ENCODE results near the gene TRAPPC8. TPM values are rescaled to one million over a fixed set of nuclear protein-coding genes. Genes with fewer than 3 reads are reported as not detected.

TRAPPC8 gene
- total and polyA plus RNA-seq, 2 of the 13 experiments (the other 11 are each of a cell fraction or from before 2014, with no cell fraction given): 34.6 to 50.8 TPM

DNA sequence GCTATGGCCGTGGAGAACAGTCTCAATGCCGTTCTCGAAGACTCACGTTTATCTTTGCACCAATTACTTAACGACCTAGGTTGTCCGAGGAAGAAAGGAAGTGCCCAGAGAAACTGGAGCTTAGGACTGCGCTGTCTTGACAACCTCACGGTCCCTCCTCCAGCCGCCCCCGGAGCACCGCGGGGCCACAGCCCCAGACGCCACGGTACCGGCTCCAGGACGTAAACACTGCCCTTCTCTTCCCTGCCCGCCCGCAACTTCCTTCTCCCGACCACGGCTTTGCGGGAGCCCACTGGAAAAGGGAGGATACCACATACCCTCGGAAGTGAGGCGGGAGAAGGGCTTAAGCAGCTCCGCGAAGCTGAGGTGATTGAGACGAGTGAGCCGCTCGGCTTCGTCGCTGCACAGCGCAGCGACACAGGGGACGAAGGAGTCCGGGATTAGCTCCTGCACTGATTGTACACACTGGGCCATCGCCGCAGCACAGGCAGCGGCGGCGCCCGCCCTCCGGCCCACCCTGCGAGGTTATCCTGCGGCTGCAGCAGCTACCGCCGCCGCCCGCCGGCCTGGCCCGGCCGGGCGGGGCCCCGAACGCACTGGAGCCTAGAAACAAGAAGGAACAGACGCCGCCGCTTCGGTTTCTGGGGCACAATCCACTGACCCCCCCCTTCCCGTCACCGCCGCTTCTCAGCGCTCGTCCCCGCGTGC is 483 bp downstream of the TRAPPC8 start (continued):
- TF ChIP-seq ZNF784 (CRISPR knock-in tag; IDR thresholded peaks at IDR 0.05; ENCODE audit: borderline replicate concordance) (no peak), TFDP2 (CRISPR knock-in tag; IDR thresholded peaks at IDR 0.05) (no peak), ZNF263 (CRISPR knock-in tag; IDR thresholded peaks at IDR 0.05) (no peak), MYNN (CRISPR knock-in tag; IDR thresholded peaks at IDR 0.05; ENCODE audit: low read depth) (no peak), ZNF574 (CRISPR knock-in tag; IDR thresholded peaks at IDR 0.05) (no peak; the same call in 1 of the 2 replicates), NFYB (CRISPR knock-in tag; IDR thresholded peaks at IDR 0.05) (no peak), HOXA3 (CRISPR knock-in tag; IDR thresholded peaks at IDR 0.05) (no peak), ZNF350 (CRISPR knock-in tag; IDR thresholded peaks at IDR 0.05; ENCODE audit: borderline replicate concordance, low read depth) (no peak), KDM5B (CRISPR knock-in tag; IDR thresholded peaks at IDR 0.05; ENCODE audit: borderline replicate concordance) (0 out of 2 replicates have a peak, but pooled peaks have one; percentile 46)
- TF ChIP-seq, protein P1, sequence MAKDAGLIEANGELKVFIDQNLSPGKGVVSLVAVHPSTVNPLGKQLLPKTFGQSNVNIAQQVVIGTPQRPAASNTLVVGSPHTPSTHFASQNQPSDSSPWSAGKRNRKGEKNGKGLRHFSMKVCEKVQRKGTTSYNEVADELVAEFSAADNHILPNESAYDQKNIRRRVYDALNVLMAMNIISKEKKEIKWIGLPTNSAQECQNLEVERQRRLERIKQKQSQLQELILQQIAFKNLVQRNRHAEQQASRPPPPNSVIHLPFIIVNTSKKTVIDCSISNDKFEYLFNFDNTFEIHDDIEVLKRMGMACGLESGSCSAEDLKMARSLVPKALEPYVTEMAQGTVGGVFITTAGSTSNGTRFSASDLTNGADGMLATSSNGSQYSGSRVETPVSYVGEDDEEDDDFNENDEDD (CRISPR knock-in tag; IDR thresholded peaks at IDR 0.05; ENCODE audit: borderline replicate concordance): no peak
- TF ChIP-seq, protein P2, sequence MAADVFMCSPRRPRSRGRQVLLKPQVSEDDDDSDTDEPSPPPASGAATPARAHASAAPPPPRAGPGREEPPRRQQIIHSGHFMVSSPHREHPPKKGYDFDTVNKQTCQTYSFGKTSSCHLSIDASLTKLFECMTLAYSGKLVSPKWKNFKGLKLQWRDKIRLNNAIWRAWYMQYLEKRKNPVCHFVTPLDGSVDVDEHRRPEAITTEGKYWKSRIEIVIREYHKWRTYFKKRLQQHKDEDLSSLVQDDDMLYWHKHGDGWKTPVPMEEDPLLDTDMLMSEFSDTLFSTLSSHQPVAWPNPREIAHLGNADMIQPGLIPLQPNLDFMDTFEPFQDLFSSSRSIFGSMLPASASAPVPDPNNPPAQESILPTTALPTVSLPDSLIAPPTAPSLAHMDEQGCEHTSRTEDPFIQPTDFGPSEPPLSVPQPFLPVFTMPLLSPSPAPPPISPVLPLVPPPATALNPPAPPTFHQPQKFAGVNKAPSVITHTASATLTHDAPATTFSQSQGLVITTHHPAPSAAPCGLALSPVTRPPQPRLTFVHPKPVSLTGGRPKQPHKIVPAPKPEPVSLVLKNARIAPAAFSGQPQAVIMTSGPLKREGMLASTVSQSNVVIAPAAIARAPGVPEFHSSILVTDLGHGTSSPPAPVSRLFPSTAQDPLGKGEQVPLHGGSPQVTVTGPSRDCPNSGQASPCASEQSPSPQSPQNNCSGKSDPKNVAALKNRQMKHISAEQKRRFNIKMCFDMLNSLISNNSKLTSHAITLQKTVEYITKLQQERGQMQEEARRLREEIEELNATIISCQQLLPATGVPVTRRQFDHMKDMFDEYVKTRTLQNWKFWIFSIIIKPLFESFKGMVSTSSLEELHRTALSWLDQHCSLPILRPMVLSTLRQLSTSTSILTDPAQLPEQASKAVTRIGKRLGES (CRISPR knock-in tag; IDR thresholded peaks at IDR 0.05; ENCODE audit: borderline replicate concordance): no peak
- TF ChIP-seq, protein P3, sequence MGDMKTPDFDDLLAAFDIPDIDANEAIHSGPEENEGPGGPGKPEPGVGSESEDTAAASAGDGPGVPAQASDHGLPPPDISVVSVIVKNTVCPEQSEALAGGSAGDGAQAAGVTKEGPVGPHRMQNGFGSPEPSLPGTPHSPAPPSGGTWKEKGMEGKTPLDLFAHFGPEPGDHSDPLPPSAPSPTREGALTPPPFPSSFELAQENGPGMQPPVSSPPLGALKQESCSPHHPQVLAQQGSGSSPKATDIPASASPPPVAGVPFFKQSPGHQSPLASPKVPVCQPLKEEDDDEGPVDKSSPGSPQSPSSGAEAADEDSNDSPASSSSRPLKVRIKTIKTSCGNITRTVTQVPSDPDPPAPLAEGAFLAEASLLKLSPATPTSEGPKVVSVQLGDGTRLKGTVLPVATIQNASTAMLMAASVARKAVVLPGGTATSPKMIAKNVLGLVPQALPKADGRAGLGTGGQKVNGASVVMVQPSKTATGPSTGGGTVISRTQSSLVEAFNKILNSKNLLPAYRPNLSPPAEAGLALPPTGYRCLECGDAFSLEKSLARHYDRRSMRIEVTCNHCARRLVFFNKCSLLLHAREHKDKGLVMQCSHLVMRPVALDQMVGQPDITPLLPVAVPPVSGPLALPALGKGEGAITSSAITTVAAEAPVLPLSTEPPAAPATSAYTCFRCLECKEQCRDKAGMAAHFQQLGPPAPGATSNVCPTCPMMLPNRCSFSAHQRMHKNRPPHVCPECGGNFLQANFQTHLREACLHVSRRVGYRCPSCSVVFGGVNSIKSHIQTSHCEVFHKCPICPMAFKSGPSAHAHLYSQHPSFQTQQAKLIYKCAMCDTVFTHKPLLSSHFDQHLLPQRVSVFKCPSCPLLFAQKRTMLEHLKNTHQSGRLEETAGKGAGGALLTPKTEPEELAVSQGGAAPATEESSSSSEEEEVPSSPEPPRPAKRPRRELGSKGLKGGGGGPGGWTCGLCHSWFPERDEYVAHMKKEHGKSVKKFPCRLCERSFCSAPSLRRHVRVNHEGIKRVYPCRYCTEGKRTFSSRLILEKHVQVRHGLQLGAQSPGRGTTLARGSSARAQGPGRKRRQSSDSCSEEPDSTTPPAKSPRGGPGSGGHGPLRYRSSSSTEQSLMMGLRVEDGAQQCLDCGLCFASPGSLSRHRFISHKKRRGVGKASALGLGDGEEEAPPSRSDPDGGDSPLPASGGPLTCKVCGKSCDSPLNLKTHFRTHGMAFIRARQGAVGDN (CRISPR knock-in tag; IDR thresholded peaks at IDR 0.05): 0 out of 2 replicates have a peak, but pooled peaks have one; percentile 4
- TF ChIP-seq, protein P4, sequence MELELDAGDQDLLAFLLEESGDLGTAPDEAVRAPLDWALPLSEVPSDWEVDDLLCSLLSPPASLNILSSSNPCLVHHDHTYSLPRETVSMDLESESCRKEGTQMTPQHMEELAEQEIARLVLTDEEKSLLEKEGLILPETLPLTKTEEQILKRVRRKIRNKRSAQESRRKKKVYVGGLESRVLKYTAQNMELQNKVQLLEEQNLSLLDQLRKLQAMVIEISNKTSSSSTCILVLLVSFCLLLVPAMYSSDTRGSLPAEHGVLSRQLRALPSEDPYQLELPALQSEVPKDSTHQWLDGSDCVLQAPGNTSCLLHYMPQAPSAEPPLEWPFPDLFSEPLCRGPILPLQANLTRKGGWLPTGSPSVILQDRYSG (CRISPR knock-in tag; IDR thresholded peaks at IDR 0.05): no peak
